Heart left ventricle (tissue), 16 donors: ENCODE data around the gene SLC44A5. TPM values are rescaled to one million over a fixed set of nuclear protein-coding genes. Genes with fewer than 3 reads are reported as not detected.

Source experiments
- ATAC-seq, 4 donors: fragments of 200-7000 bp; cut with Tn5 transposase; one replicate each; pipeline ENCODE4 v1.9.1; 2020 to 2022; ENCODE audit warnings: moderate library complexity in 4 of 4, mild to moderate bottlenecking in 3 of 4, moderate number of reproducible peaks in 1 of 4
- DNase-seq, 5 donors: peaks; one replicate each; pipeline ENCODE4 v3.0.0-alpha.2; 2020
- H3K27ac ChIP-seq, 12 donors: fragments of 200-600 bp; sonication (generic) in 4 of 12; one replicate each; pipeline versions ENCODE4 v1.5.0 to v1.8.0; 2016 to 2022; ENCODE audit warnings: mild to moderate bottlenecking in 2 of 12
- H3K27me3 ChIP-seq, 9 donors: fragments of 200-600 bp; sonication (generic) in 2 of 9; one replicate each; pipeline versions ENCODE4 v1.5.1 to v1.8.0; 2016 to 2022; ENCODE audit warnings: mild to moderate bottlenecking in 3 of 9
- H3K36me3 ChIP-seq, 9 donors: fragments of 200-600 bp; sonication (generic) in 2 of 9; one replicate each; pipeline versions ENCODE4 v1.5.0 to v1.8.0; 2018 to 2022; ENCODE audit warnings: mild to moderate bottlenecking in 2 of 9
- H3K4me1 ChIP-seq, 12 donors: fragments of 200-600 bp; sonication (generic) in 4 of 12; one replicate each; pipeline versions ENCODE4 v1.5.0 to v1.8.0; 2016 to 2022; ENCODE audit warnings: mild to moderate bottlenecking in 3 of 12
- H3K4me3 ChIP-seq, 12 donors: fragments of 200-600 bp; sonication (generic) in 4 of 12; one replicate each; pipeline versions ENCODE4 v1.5.0 to v1.8.0; 2017 to 2022; ENCODE audit warnings: mild to moderate bottlenecking in 9 of 12, moderate library complexity in 4 of 12
- H3K9me3 ChIP-seq, 12 donors: fragments of 200-600 bp; sonication (generic) in 4 of 12; one replicate each; pipeline versions ENCODE4 v1.5.0 to v1.8.0; 2016 to 2022; ENCODE audit warnings: mild to moderate bottlenecking in 1 of 12
- CTCF ChIP-seq, 12 donors: fragments of 200-600 bp; sonication (generic) in 4 of 12; IDR thresholded peaks; one replicate each; pipeline versions ENCODE4 v1.5.0 to v1.8.0; 2018 to 2022; ENCODE audit warnings: antibody characterized with exemption in 12 of 12, mild to moderate bottlenecking in 5 of 12
- POLR2A ChIP-seq, 2 donors: fragments of 450-650 bp; IDR thresholded peaks; one replicate each; pipeline ENCODE4 v1.6.1; 2017; ENCODE audit warnings: antibody characterized with exemption in 2 of 2, mild to moderate bottlenecking in 2 of 2, moderate library complexity in 2 of 2
- WGBS, 4 donors: extraction: QIAGEN DNeasy Blood & Tissue Kit in 2 of 4; methylation state at CpG; one replicate each; pipeline versions ENCODE4 v1.1.5 to v1.1.7; 2013 to 2018; 5-methylcytosine and 5-hydroxymethylcytosine counted together
- intact Hi-C, 10 donors: fragments of 100-400 bp; cut with DNase I; formaldehyde crosslinking; loops; one replicate each; pipeline versions ENCODE4 v1.11.1 to v1.14.2; 2022
- polyA plus RNA-seq, 2 donors: library from polyadenylated mRNA; stranded (reverse); fragments of 200-250 nt; gene quantifications; one replicate each; pipeline ENCODE4 v1.2.3, GENCODE V29; 2013
- total RNA-seq, 9 donors: library from RNA; depleted of rRNA in 2 of 9; stranded (reverse); fragments of >200 nt in 2 of 9; fragmentation: NEBNext Ultra II Directional in 3 of 9; extraction: Animal tissue kit (Norgen Biotek cat#: 25700) in 3 of 9; gene quantifications; one replicate each; pipeline versions ENCODE4 v1.1.0 to v1.2.4, GENCODE V29; 2016 to 2023
- donor health status: ischemic (EF 13 %, LVEDD 7.1; RV severe dilation, severe dysfunction).
- donor health status: healthy with polysubstance abuse.
- donor health status: DM: no; HTN: yes; CAD: no.
- donor health status: DM: no; HTN: no; CAD: no.
- donor health status: ischemic (EF 25% LVEDD 6.9; RV normal size, moderate dysfunction).
- donor health status: ischemic (EF 25% LVEDD 5.7; RV mildly dilated, moderate dysfunction).
- donor health status: healthy.
- donor health status: DM: yes; HTN: yes; CAD: no.
- donor health status: ischemic (EF 35%, LVEDD 5.7; RV mildly dilated, moderate dysfunction).
- donor health status: nonischemic (EF 11% LVEDD 7.7; RV severe dilation, severe dysfunction).
- donor health status: DM: yes; HTN: yes; CAD: no.
- donor health status: PGD.
- donor health status: ischemic (EF 29% LVEDD 5.4; RV normal size, mild dysfunction).
- donor health status: nonischemic (EF 23%, LVEDD 6.1; RV moderate dilation, normal function).

The SLC44A5 gene
- total and polyA plus RNA-seq, 11 donors, result 0.07 to 7.5 (median 1.8) TPM; not detected in 1

GRCh38 chr1:75630004-75630594, 19.2 kb upstream of the SLC44A5 start:
- no peak for DNase-seq
- no peak overlapping the region for H3K27ac ChIP-seq
- ATAC-seq, result no peak
- no peak overlapping the region for H3K4me3 ChIP-seq
- intact Hi-C loops, result loop anchor here in 6 of 10 donors (5.0 to 10.0 kb wide), 2 partner anchors 363 to 365 kb away; no protein-coding TSS in a partner anchor
- no peaks in the 10 kb centered on the region for H3K4me1 ChIP-seq
- H3K27me3 ChIP-seq, result peaks cover 0 to 13% (median 0%) of the 10 kb centered on the region in 9 donors
- TF ChIP-seq POLR2A (IDR thresholded peaks at IDR 0.05) (no peak), CTCF (IDR thresholded peaks at IDR 0.05) (no peak)
- H3K36me3 ChIP-seq, result no peaks in the 10 kb centered on the region
- 39 to 60% (median 43%) methylated on average over 3 of the region's 3 CpGs for WGBS, 4 donors
- no peaks in the 10 kb centered on the region for H3K9me3 ChIP-seq

GRCh38 chr1:75625795-75626194, 14.9 kb upstream of the SLC44A5 start:
- Histone ChIP-seq H3K4me1 (no peaks in the 10 kb centered on the region), H3K27me3 (peaks cover 0 to 13% (median 0%) of the 10 kb centered on the region in 9 donors), H3K4me3 (no peak overlapping the region), H3K27ac (no peak overlapping the region), H3K36me3 (no peaks in the 10 kb centered on the region), H3K9me3 (no peaks in the 10 kb centered on the region)
- WGBS, 4 donors, result 52 to 81% (median 64%) methylated on average over 3 of the region's 3 CpGs
- ATAC-seq (no peak), DNase-seq (no peak)
- intact Hi-C loops, result loop anchor here in 1 of 10 donors (10.0 kb wide), 1 partner anchor 391 kb away; no protein-coding TSS in a partner anchor
- no peak for TF ChIP-seq POLR2A (IDR thresholded peaks at IDR 0.05)
- no peak for TF ChIP-seq CTCF (IDR thresholded peaks at IDR 0.05)

- DNase-seq (no peak), ATAC-seq (no peak)
- Histone ChIP-seq H3K36me3 (no peaks in the 10 kb centered on the region), H3K27me3 (peaks cover 0 to 44% (median 13%) of the 10 kb centered on the region in 9 donors), H3K4me1 (peaks cover 0 to 28% (median 12%) of the 10 kb centered on the region in 12 donors), H3K27ac (no peak overlapping the region), H3K4me3 (no peak overlapping the region), H3K9me3 (no peaks in the 10 kb centered on the region)
- no peak for TF ChIP-seq POLR2A (IDR thresholded peaks at IDR 0.05)
- no peak for TF ChIP-seq CTCF (IDR thresholded peaks at IDR 0.05)
- intact Hi-C loops, result loop anchor here in 1 of 10 donors (10.0 kb wide), 1 partner anchor 194 kb away; no protein-coding TSS in a partner anchor
Observed at GRCh38 chr1:75618382-75618781, 7.5 kb upstream of the SLC44A5 start.

- DNase-seq (no peak), ATAC-seq (no peak)
- TF ChIP-seq POLR2A (IDR thresholded peaks at IDR 0.05) (no peak), CTCF (IDR thresholded peaks at IDR 0.05) (no peak)
Observed at GRCh38 chr1:75616436-75617433, 5.8 kb upstream of the SLC44A5 start.

More at GRCh38 chr1:75616436-75617433, 5.8 kb upstream of the SLC44A5 start:
- H3K27ac ChIP-seq, result no peak overlapping the region
- WGBS, 4 donors, result 6 to 17% (median 12%) methylated on average over 37 to 39 of the region's 39 CpGs
- H3K9me3 ChIP-seq, result no peaks in the 10 kb centered on the region
- no peaks in the 10 kb centered on the region for H3K36me3 ChIP-seq
- H3K27me3 ChIP-seq, result peaks cover 0 to 52% (median 19%) of the 10 kb centered on the region in 9 donors
- peaks cover 0 to 28% (median 12%) of the 10 kb centered on the region in 12 donors for H3K4me1 ChIP-seq
- H3K4me3 ChIP-seq, result peak overlapping the region; percentile 20 to 60 (median 56)
- intact Hi-C loops, result loop anchor here in 1 of 10 donors (10.0 kb wide), 1 partner anchor 192 kb away; no protein-coding TSS in a partner anchor
